Esophagus mucosa (tissue), 1 donor: Measurements from ENCODE around the gene SCG3. TPM values are rescaled to one million over a fixed set of nuclear protein-coding genes. Genes with fewer than 3 reads are reported as not detected.
A peak's percentile ranks its signal among the peaks of the same experiment; 100 is the strongest.

Source experiments
- ATAC-seq: fragments of 200-7000 bp; cut with Tn5 transposase; one replicate; pipeline ENCODE4 v1.9.1; 2020
- total RNA-seq: library from RNA; stranded (reverse); gene quantifications from one replicate; pipeline ENCODE4 v1.2.4, GENCODE V29; 2023
- donor health status: DM: yes; HTN: yes; CAD: no.

The SCG3 gene
- total RNA-seq, 1 donor from 2014 or later, result not detected

GRCh38 chr15:51760805-51761204 lies 79.5 kb downstream of the SCG3 start:
- no peak for ATAC-seq

GRCh38 chr15:51765751-51766150 lies 84.4 kb downstream of the SCG3 start:
- no peak for ATAC-seq

GRCh38 chr15:51766341-51766740 lies 85.0 kb downstream of the SCG3 start:
- no peak for ATAC-seq

GRCh38 chr15:51768018-51768417 lies 86.7 kb downstream of the SCG3 start:
- peak; percentile 48 for ATAC-seq

Other genes starting within 250 kb of the SCG3 start
- 4.4 TPM for gene DMXL2, start 58.7 kb upstream of the SCG3 start, total RNA-seq
- 6.1 TPM for gene LYSMD2, start 56.2 kb downstream of the SCG3 start, total RNA-seq
- 4.1 TPM for gene TMOD2, start 70.1 kb downstream of the SCG3 start, total RNA-seq
- 83.5 TPM for gene TMOD3, start 148.2 kb downstream of the SCG3 start, total RNA-seq